Subcutaneous abdominal adipose tissue (tissue), 5 donors: Measurements from ENCODE around the gene SLC9A7.

Experiments used
- H3K27ac ChIP-seq: one replicate; pipeline ENCODE4 v1.7.0; 2013; ENCODE audit warnings: low read depth, mild to moderate bottlenecking, inconsistent platforms, low read length, moderate library complexity
- H3K27me3 ChIP-seq, 5 donors: one replicate each; pipeline ENCODE4 v1.7.0; 2013; ENCODE audit warnings: low read length in 5 of 5, inconsistent platforms in 1 of 5; ENCODE audit not compliant: control insufficient read depth in 5 of 5, insufficient read depth in 4 of 5
- H3K36me3 ChIP-seq, 5 donors: one replicate each; pipeline ENCODE4 v1.7.0; 2013; ENCODE audit warnings: low read length in 5 of 5; ENCODE audit not compliant: control insufficient read depth in 5 of 5, insufficient read depth in 5 of 5
- H3K4me1 ChIP-seq, 5 donors: one replicate each; pipeline ENCODE4 v1.7.0; 2013; ENCODE audit warnings: low read length in 5 of 5, mild to moderate bottlenecking in 3 of 5, moderate library complexity in 1 of 5; ENCODE audit not compliant: control insufficient read depth in 5 of 5, insufficient read depth in 5 of 5
- H3K4me3 ChIP-seq, 5 donors: one replicate each; pipeline ENCODE4 v1.7.0; 2013; ENCODE audit warnings: low read length in 5 of 5, low read depth in 1 of 5
- H3K9ac ChIP-seq, 5 donors: one replicate each; pipeline ENCODE4 v1.7.0; 2013; ENCODE audit warnings: low read length in 5 of 5, mild to moderate bottlenecking in 4 of 5, moderate library complexity in 3 of 5
- H3K9me3 ChIP-seq, 5 donors: one replicate each; pipeline ENCODE4 v1.7.0; 2013; ENCODE audit warnings: low read length in 5 of 5; ENCODE audit not compliant: control insufficient read depth in 5 of 5
- donor health status: healthy.
- donor health status: healthy.
- donor health status: healthy.
- donor health status: healthy.
- donor health status: healthy.

SLC9A7 gene

GRCh38 chrX:46637938-46638337 lies 121.0 kb downstream of the SLC9A7 start:
- Histone ChIP-seq H3K4me1 (peaks cover 0 to 6% (median 5%) of the 10 kb centered on the region in 5 donors), H3K27me3 (peaks cover 0 to 4% (median 0%) of the 10 kb centered on the region in 5 donors), H3K4me3 (no peak overlapping the region), H3K36me3 (no peaks in the 10 kb centered on the region), H3K9ac (no peak overlapping the region), H3K9me3 (no peaks in the 10 kb centered on the region), H3K27ac (no peak overlapping the region)

- Histone ChIP-seq H3K4me3 (no peak overlapping the region), H3K27me3 (peaks cover 0 to 4% (median 0%) of the 10 kb centered on the region in 5 donors)
Observed at GRCh38 chrX:46636223-46636622, 122.7 kb downstream of the SLC9A7 start.

GRCh38 chrX:46635186-46635585 lies 123.7 kb downstream of the SLC9A7 start:
- Histone ChIP-seq H3K36me3 (no peaks in the 10 kb centered on the region), H3K9ac (no peak overlapping the region), H3K9me3 (no peaks in the 10 kb centered on the region), H3K27ac (no peak overlapping the region), H3K4me1 (peaks cover 2 to 14% (median 5%) of the 10 kb centered on the region in 5 donors), H3K27me3 (peaks cover 0 to 5% (median 4%) of the 10 kb centered on the region in 5 donors), H3K4me3 (no peak overlapping the region)

More at GRCh38 chrX:46636223-46636622, 122.7 kb downstream of the SLC9A7 start:
- H3K36me3 ChIP-seq: no peaks in the 10 kb centered on the region
- H3K9ac ChIP-seq: no peak overlapping the region
- no peak overlapping the region for H3K27ac ChIP-seq
- H3K4me1 ChIP-seq: peaks cover 2 to 14% (median 5%) of the 10 kb centered on the region in 5 donors
- no peaks in the 10 kb centered on the region for H3K9me3 ChIP-seq

- Histone ChIP-seq H3K9ac (no peak overlapping the region), H3K27me3 (peaks cover 0 to 6% (median 4%) of the 10 kb centered on the region in 5 donors), H3K9me3 (no peaks in the 10 kb centered on the region), H3K4me1 (peaks cover 2 to 15% (median 8%) of the 10 kb centered on the region in 5 donors), H3K27ac (peak overlapping the region; percentile 3), H3K4me3 (no peak overlapping the region), H3K36me3 (no peaks in the 10 kb centered on the region)
Observed at GRCh38 chrX:46634577-46634976, 124.3 kb downstream of the SLC9A7 start.

GRCh38 chrX:46630141-46630540 lies 128.8 kb downstream of the SLC9A7 start:
- peaks cover 8 to 46% (median 33%) of the 10 kb centered on the region in 5 donors for H3K4me1 ChIP-seq
- no peak overlapping the region for H3K27ac ChIP-seq
- H3K4me3 ChIP-seq: no peak overlapping the region
- H3K36me3 ChIP-seq: no peaks in the 10 kb centered on the region
- no peak overlapping the region for H3K9ac ChIP-seq
- H3K27me3 ChIP-seq: peaks cover 0 to 9% (median 6%) of the 10 kb centered on the region in 5 donors
- no peaks in the 10 kb centered on the region for H3K9me3 ChIP-seq

GRCh38 chrX:46628460-46629371 lies 130.2 kb downstream of the SLC9A7 start:
- no peak overlapping the region for H3K9ac ChIP-seq
- H3K4me3 ChIP-seq: no peak overlapping the region

GRCh38 chrX:46627711-46628419 lies 131.1 kb downstream of the SLC9A7 start:
- H3K27me3 ChIP-seq: peaks cover 0 to 13% (median 9%) of the 10 kb centered on the region in 5 donors
- no peak overlapping the region for H3K4me3 ChIP-seq
- peaks cover 8 to 44% (median 30%) of the 10 kb centered on the region in 5 donors for H3K4me1 ChIP-seq
- peak overlapping the region; percentile 58 for H3K27ac ChIP-seq
- no peak overlapping the region for H3K9ac ChIP-seq
- no peaks in the 10 kb centered on the region for H3K9me3 ChIP-seq
- H3K36me3 ChIP-seq: no peaks in the 10 kb centered on the region

More at GRCh38 chrX:46628460-46629371, 130.2 kb downstream of the SLC9A7 start:
- peaks cover 0 to 13% (median 9%) of the 10 kb centered on the region in 5 donors for H3K27me3 ChIP-seq
- H3K36me3 ChIP-seq: no peaks in the 10 kb centered on the region
- H3K27ac ChIP-seq: peak overlapping the region; percentile 58
- peaks cover 8 to 46% (median 33%) of the 10 kb centered on the region in 5 donors for H3K4me1 ChIP-seq
- no peaks in the 10 kb centered on the region for H3K9me3 ChIP-seq

- no peaks in the 10 kb centered on the region for H3K36me3 ChIP-seq
- peak overlapping the region; percentile 52 for H3K27ac ChIP-seq
- no peaks in the 10 kb centered on the region for H3K9me3 ChIP-seq
- no peak overlapping the region for H3K9ac ChIP-seq
- no peak overlapping the region for H3K4me3 ChIP-seq
- H3K4me1 ChIP-seq: peaks cover 6 to 39% (median 28%) of the 10 kb centered on the region in 5 donors
- peaks cover 0 to 13% (median 9%) of the 10 kb centered on the region in 5 donors for H3K27me3 ChIP-seq
Observed at GRCh38 chrX:46627062-46627461, 131.9 kb downstream of the SLC9A7 start.

GRCh38 chrX:46626566-46626965 lies 132.4 kb downstream of the SLC9A7 start:
- Histone ChIP-seq H3K4me1 (peaks cover 6 to 39% (median 28%) of the 10 kb centered on the region in 5 donors), H3K9ac (no peak overlapping the region), H3K9me3 (no peaks in the 10 kb centered on the region), H3K27me3 (peaks cover 0 to 13% (median 9%) of the 10 kb centered on the region in 5 donors), H3K4me3 (no peak overlapping the region), H3K27ac (peak overlapping the region; percentile 52), H3K36me3 (no peaks in the 10 kb centered on the region)
